Left ventricle myocardium superior (tissue), 1 donor: ENCODE data around the gene VILL. TPM values are rescaled to one million over a fixed set of nuclear protein-coding genes. Genes with fewer than 3 reads are reported as not detected.

ENCODE experiments used
- ATAC-seq: fragments of 200-7000 bp; cut with Tn5 transposase; one replicate; pipeline ENCODE4 v1.9.1; 2020; ENCODE audit warnings: mild to moderate bottlenecking, moderate library complexity
- DNase-seq: peaks from one replicate; pipeline ENCODE4 v3.0.0-alpha.2; 2020
- intact Hi-C: fragments of 100-400 bp; cut with micrococcal nuclease; formaldehyde crosslinking; loops from one replicate; pipeline ENCODE4 v1.11.0; 2022
- long read RNA-seq: library from polyadenylated mRNA; unstranded; transcript quantifications from one replicate; pipeline ENCODE4 v2.0.0, GENCODE V29; 2021
- total RNA-seq: library from RNA; stranded (reverse); fragmentation: NEBNext Ultra II Directional; extraction: Animal tissue kit (Norgen Biotek cat#: 25700); gene quantifications from one replicate; pipeline ENCODE4 v1.2.1, GENCODE V29; 2021
- donor health status: DM: no; HTN: yes; CAD: no; lungs with severe emphysema.

Gene VILL
- 2.7 TPM for total RNA-seq
- long read RNA-seq, partial matches to known transcripts = 8 of 11 reads
- long read RNA-seq, other reads (novel, unspliced or antisense) = 3 of 11 reads

GRCh38 chr3:37990527-37990926 is at the start of gene VILL:
TSS of gene VILL (plus strand) at chr3:37990786. CDS start at chr3:37993673, 2,887 bp downstream.
- ATAC-seq (no peak), DNase-seq (no peak)
- intact Hi-C loops = no loop called here

GRCh38 chr3:37941608-37942508 is 48.7 kb upstream of the VILL start:
- no peak for DNase-seq
- intact Hi-C loops = no loop called here
- ATAC-seq = peak; percentile 22

- no peak for ATAC-seq
- intact Hi-C loops = no loop called here
Observed at GRCh38 chr3:37942646-37943045, 47.9 kb upstream of the VILL start.

GRCh38 chr3:37943126-37943525 is 47.5 kb upstream of the VILL start:
- intact Hi-C loops = no loop called here
- DNase-seq (no peak), ATAC-seq (no peak)

More at GRCh38 chr3:37942646-37943045, 47.9 kb upstream of the VILL start:
- DNase-seq = no peak

GRCh38 chr3:37943631-37944314 is 46.8 kb upstream of the VILL start:
- intact Hi-C loops = no loop called here
- no peak for ATAC-seq
- DNase-seq = no peak

GRCh38 chr3:37944391-37944842 is 46.2 kb upstream of the VILL start:
- intact Hi-C loops = no loop called here
- peak; percentile 52 for ATAC-seq
- DNase-seq = no peak

GRCh38 chr3:37945156-37945806 is 45.3 kb upstream of the VILL start:
- DNase-seq (no peak), ATAC-seq (no peak)
- intact Hi-C loops = no loop called here

GRCh38 chr3:37945807-37946530 is 44.6 kb upstream of the VILL start:
- ATAC-seq = peak; percentile 72
- intact Hi-C loops = no loop called here
- peak; percentile 30 for DNase-seq

GRCh38 chr3:37946531-37946889 is 44.1 kb upstream of the VILL start:
- intact Hi-C loops = no loop called here
- no peak for DNase-seq
- no peak for ATAC-seq

GRCh38 chr3:37949866-37950265 is 40.7 kb upstream of the VILL start:
- no peak for ATAC-seq
- no peak for DNase-seq
- intact Hi-C loops = no loop called here

- ATAC-seq = no peak
- no peak for DNase-seq
- intact Hi-C loops = no loop called here
Observed at GRCh38 chr3:37952564-37952963, 38.0 kb upstream of the VILL start.

- DNase-seq (no peak), ATAC-seq (no peak)
- intact Hi-C loops = no loop called here
Observed at GRCh38 chr3:37953226-37953625, 37.4 kb upstream of the VILL start.

GRCh38 chr3:37953707-37954394 is 36.7 kb upstream of the VILL start:
- intact Hi-C loops = no loop called here
- no peak for ATAC-seq
- DNase-seq = no peak

- DNase-seq (no peak), ATAC-seq (no peak)
- intact Hi-C loops = no loop called here
Observed at GRCh38 chr3:37954881-37955280, 35.7 kb upstream of the VILL start.

- DNase-seq (no peak), ATAC-seq (peak; percentile 43)
- intact Hi-C loops = no loop called here
Observed at GRCh38 chr3:37955918-37956707, 34.5 kb upstream of the VILL start.

- intact Hi-C loops = no loop called here
- ATAC-seq (peak; percentile 34), DNase-seq (no peak)
Observed at GRCh38 chr3:37956723-37957538, 33.7 kb upstream of the VILL start.

GRCh38 chr3:37957539-37957936 is 33.0 kb upstream of the VILL start:
- DNase-seq = no peak
- peak; percentile 40 for ATAC-seq
- intact Hi-C loops = no loop called here
